GM13977 (cell line): ENCODE results near the gene AGGF1.
"Not testable (repeated sequence)": the region's sequence is repeated elsewhere in the genome, so short reads cannot be mapped to it uniquely, and the experiment has no call there.

Source experiments
- DNase-seq: peaks from one replicate; pipeline ENCODE4 v3.0.0; 2012; ENCODE audit warnings: low spot score
- in situ Hi-C: fragments of 300-500 bp; cut with MboI; formaldehyde crosslinking; loops from one replicate; pipeline ENCODE4 v1.12.0; 2022; ENCODE audit warnings: low sequenced_read_pairs, low pct_unique_long_range_greater_than_20kb, mixed read lengths, inconsistent platforms; ENCODE audit not compliant: unreplicated experiment
- TF ChIP-seq, protein P1 (sequence below): IDR thresholded peaks from 2 replicates; pipeline ENCODE4 v1.5.1; 2012; ENCODE audit warnings: mild to moderate bottlenecking, control low read depth; ENCODE audit not compliant: insufficient read depth; ENCODE audit errors: extremely low read depth, missing control alignments

The AGGF1 gene

DNA sequence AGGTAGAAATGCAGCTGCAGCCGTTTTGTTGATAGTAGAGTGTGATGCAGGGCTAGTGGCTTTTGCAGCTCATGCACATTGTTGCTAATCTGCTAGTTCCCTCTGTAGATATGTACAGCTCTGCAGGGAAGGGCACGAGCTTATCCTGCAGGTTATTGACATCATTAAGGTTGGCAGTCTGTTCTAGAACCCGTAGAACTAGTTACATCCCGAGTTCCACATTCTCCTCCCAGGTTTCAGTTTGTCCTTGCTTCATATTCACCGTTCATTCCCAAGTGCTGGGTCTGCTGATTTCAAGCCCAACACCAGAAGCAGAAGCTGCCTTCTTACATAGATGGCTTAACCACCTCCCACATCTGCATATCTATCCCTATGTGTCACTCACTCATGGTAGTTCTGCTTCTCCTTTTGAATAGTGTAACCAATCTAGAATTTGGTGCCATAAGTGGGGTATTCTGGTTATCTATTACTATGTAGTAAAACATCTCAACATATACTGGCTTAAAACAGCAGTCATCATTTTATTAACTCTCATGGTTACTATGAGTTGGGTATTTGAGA, 39.2 kb upstream of the AGGF1 start:
- DNase-seq: no peak
- in situ Hi-C loops: no loop called here
- TF ChIP-seq, protein P1, sequence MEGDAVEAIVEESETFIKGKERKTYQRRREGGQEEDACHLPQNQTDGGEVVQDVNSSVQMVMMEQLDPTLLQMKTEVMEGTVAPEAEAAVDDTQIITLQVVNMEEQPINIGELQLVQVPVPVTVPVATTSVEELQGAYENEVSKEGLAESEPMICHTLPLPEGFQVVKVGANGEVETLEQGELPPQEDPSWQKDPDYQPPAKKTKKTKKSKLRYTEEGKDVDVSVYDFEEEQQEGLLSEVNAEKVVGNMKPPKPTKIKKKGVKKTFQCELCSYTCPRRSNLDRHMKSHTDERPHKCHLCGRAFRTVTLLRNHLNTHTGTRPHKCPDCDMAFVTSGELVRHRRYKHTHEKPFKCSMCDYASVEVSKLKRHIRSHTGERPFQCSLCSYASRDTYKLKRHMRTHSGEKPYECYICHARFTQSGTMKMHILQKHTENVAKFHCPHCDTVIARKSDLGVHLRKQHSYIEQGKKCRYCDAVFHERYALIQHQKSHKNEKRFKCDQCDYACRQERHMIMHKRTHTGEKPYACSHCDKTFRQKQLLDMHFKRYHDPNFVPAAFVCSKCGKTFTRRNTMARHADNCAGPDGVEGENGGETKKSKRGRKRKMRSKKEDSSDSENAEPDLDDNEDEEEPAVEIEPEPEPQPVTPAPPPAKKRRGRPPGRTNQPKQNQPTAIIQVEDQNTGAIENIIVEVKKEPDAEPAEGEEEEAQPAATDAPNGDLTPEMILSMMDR: no peak

DNA sequence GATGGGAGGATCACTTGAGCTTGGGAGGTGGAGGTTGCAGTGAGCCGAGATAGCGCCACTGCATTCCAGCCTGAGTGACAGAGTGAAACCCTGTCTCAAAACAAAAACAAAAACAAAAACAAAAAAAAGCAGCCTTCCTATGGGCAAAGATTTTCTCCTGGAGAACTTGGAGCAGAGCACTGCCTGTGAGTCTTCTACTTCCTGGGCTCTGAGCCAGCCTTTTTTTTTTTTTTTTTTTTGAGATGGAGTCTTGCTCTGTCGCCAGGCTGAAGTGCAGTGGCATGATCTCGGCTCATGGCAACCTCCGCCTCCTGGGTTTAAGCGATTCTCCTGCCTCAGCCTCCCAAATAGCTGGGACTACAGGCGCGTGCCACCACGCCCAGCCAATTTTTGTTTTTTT, 36.8 kb upstream of the AGGF1 start:
- in situ Hi-C loops, DNase-seq: not testable (repeated sequence)

DNA sequence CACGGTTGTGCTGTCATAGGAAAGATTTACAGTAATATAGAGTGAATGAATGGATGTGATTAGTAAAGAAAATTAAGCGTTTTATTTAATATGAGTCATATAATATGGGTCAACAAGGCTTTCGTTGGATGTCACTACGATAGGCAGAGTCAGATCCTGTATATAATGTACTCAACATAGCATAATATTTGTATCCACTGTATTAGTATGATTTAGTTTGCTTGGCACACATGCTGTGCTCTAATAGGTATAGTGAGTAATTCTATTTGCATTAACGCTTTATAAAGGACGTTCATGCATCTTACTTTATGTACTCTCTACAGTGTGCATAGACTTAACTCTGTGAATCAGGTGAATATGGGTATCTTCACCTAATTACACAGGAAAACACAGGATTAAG, 35.9 kb upstream of the AGGF1 start:
- no peak for DNase-seq
- in situ Hi-C loops: no loop called here
- TF ChIP-seq, protein P1: no peak

DNA sequence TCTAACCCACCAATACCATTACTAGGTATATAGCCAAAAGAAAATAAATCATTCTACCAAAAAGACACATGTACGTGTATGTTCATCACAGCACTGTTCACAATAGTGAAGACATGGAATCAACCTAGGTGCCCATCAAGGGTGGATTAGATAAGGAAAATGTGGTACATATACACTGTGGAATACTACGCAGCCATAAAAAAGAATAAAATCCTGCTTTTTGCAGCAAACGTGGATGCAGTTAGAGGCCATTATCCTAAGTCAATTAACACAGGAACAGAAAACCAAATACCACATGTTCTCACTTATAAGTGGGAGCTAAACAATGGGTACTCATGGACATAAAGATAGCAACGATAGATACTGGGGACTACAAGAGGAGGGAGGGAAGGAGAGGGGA, 32.0 kb upstream of the AGGF1 start:
- DNase-seq, in situ Hi-C loops: not testable (repeated sequence)

DNA sequence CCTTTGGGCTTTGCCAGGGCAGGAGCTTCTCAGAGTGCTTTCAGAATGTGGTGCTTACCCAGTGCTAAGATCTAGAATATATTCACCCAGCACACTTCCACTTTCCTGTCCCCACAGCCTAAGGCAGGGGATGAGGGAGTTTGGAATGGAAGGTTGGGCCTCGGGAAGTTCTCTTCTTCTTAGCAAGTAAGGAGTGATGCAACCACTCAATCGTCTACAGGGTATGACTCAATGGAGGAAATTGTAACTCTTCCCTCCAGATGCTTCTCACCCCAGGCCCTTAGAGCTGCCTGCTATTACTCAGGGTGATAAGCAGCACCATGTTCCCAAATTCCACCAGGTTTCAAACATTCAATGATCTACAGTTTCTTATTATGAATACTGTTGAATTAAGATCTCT, 30.8 kb upstream of the AGGF1 start:
- TF ChIP-seq, protein P1: no peak
- in situ Hi-C loops: no loop called here
- DNase-seq: no peak

DNA sequence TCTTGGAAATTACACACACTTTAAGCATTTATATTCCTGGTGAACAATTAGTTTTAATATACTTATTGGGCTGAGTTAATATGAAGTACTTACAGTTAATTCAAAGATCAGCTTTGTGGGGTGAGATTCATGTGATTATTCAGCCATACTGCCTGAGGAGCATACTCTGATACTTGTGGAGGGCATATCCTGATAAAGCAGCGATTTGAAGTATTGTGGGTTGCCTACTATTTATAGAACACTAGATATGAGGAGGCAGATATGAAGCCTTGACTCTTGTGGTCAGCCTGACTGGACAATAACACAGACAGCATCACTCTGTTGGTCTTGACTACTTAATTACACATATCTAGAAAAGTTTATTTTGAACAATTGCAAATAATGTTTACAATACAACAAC, 27.0 kb upstream of the AGGF1 start:
- in situ Hi-C loops: no loop called here
- TF ChIP-seq, protein P1: no peak
- no peak for DNase-seq

DNA sequence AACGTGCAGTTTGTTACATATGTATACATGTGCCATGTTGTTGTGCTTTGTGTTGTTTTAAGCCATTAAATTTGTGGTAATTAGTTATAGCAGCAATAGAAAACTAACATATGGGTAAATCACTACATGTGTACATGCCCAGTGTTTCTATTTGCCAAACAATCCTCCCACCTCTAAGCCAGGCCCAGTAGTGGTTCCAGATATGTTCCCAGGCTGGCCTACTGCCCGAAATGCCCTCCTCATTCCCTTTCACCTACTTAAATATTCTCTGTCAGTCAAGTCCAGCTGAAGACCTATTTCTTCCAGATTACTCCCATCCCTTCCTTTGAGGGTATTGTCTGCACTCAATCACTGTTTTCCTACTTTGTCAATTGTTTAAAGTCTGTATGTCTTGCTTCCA, 24.1 kb upstream of the AGGF1 start:
- TF ChIP-seq, protein P1: no peak
- DNase-seq: no peak
- in situ Hi-C loops: no loop called here

DNA sequence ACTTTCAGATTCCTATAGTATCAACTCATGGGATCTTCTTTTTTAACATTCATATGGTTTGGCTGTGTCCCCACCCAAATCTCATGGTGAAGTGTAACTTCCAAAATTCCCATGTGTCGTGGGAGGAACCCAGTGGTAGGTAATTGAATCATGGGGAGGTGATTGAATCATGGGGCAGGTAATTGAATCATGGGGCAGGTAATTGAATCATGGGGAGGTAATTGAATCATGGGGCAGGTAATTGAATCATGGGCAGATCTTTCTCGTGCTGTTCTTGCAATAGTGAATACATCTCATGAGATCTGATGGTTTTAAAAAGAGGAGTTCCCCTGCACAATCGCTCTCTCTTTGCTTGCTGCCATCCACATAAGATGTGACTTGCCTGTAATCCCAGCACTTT, 21.8 kb upstream of the AGGF1 start:
- in situ Hi-C loops: no loop called here
- TF ChIP-seq, protein P1: no peak
- no peak for DNase-seq
